ENCODE results near the gene TSHZ1.

The TSHZ1 gene

GRCh38 chr18:75209129-75209950 is 1.3 kb upstream of the TSHZ1 start, which contains the start of gene PTGR3:
PTGR3 (minus strand) TSS chr18:75209139; CDS start chr18:75209058, 81 bp downstream.
- peak; percentile 63 to 67 for DNase-seq

GRCh38 chr18:75209951-75210258 is 692 bp upstream of the TSHZ1 start:
- DNase-seq, result no peak

- peak in 1 of 2 donors; percentile 9 for DNase-seq
These were observed 515 bp downstream of the TSHZ1 start for GRCh38 chr18:75211002-75211621.

- no peak for DNase-seq
These were observed 992 bp downstream of the TSHZ1 start for GRCh38 chr18:75211626-75211952.

- peak in 1 of 2 donors; percentile 23 for DNase-seq
These were observed 1.6 kb downstream of the TSHZ1 start for GRCh38 chr18:75211953-75212750.

GRCh38 chr18:75212751-75213090 is 2.1 kb downstream of the TSHZ1 start:
- DNase-seq, result no peak

- no peak for DNase-seq
These were observed 3.2 kb downstream of the TSHZ1 start for GRCh38 chr18:75213611-75214331.

GRCh38 chr18:75214332-75214690 is 3.7 kb downstream of the TSHZ1 start:
- no peak for DNase-seq

GRCh38 chr18:75214766-75215510 is 4.3 kb downstream of the TSHZ1 start:
- DNase-seq, result no peak

- no peak for DNase-seq
These were observed 5.1 kb downstream of the TSHZ1 start for GRCh38 chr18:75215663-75216062.

- no peak for DNase-seq
These were observed 5.8 kb downstream of the TSHZ1 start for GRCh38 chr18:75216212-75216910.

- no peak for DNase-seq
These were observed 6.5 kb downstream of the TSHZ1 start for GRCh38 chr18:75216911-75217689.

- DNase-seq, result no peak
These were observed 7.7 kb downstream of the TSHZ1 start for GRCh38 chr18:75218065-75218923.

GRCh38 chr18:75219745-75220375 is 9.3 kb downstream of the TSHZ1 start:
- no peak for DNase-seq

- no peak for DNase-seq
These were observed 10.2 kb downstream of the TSHZ1 start for GRCh38 chr18:75220551-75221355.

GRCh38 chr18:75221397-75221796 is 10.8 kb downstream of the TSHZ1 start:
- DNase-seq, result no peak

GRCh38 chr18:75221897-75222296 is 11.3 kb downstream of the TSHZ1 start:
- no peak for DNase-seq

- DNase-seq, result no peak
These were observed 11.8 kb downstream of the TSHZ1 start for GRCh38 chr18:75222407-75222806.

Measured in stimulated activated CD4-positive, alpha-beta T cell treated with anti-CD3 and anti-CD28 coated beads, Interleukin-2, amount 100 ng/mL, for 48 hours (primary cell).